Measurements from ENCODE around the gene PLIN3. TPM values are rescaled to one million over a fixed set of nuclear protein-coding genes. Genes with fewer than 3 reads are reported as not detected.

PLIN3 gene
- total and polyA plus RNA-seq, 2 of the 8 experiments (the other 6 are each of a cell fraction or from before 2014, with no cell fraction given) = 60.7 to 61.5 TPM

DNA sequence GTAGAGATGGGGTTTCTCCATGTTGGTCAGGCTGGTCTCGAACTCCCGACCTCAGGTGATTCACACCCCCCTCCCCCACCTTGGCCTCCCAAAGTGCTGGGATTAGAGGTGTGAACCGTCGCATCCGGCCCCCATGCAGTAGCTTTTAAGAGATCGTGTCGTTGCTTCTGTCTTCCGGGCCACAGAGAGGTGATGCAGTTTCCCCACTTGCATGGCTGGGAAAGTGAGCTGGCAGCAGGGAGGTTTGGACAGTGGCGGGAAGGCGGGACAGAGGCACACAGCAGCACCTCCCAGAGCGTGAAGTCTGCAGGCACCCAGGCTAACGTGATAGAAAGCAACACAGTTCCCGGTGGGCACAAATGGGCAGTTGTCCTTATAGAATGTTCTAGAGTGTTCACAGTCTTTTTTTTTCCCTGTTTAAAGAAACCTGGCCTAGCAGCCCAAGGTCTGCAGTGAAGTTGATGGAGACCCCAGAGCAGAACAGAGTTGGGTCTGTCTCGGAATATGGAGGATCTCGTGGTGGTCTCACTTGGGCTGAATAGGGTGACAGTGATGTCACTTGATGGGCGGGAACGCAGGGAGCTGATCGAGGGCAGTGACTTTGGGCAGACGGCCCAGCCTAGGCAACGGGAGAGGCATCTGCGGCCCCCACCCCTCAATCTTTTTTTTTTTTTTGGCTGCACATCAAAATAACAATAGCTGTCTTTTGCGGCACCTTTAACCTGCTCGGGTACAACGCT lies 46.7 kb upstream of the PLIN3 start:
- H3K18ac ChIP-seq (ENCODE audit: extremely low read depth, low read length) = no peak overlapping the region
- DNase-seq (ENCODE audit: low read depth in 1 of 2, low spot score in 2 of 2) = no peak
- H2BK12ac ChIP-seq (ENCODE audit: low read depth, low read length) = no peak overlapping the region
- peaks cover 5% of the 10 kb centered on the region; the same call in 1 of the 2 replicates for H3K79me1 ChIP-seq (ENCODE audit: low read depth, low read length)
- peaks cover 7 to 24% of the 10 kb centered on the region in 2 experiments for H4K20me1 ChIP-seq (replicated peaks in 1 of 2; ENCODE audit: control insufficient read depth in 1 of 2, insufficient read depth in 2 of 2, low read length in 2 of 2)
- peaks cover 4 to 68% of the 10 kb centered on the region in 2 experiments; a peak in 3 of 4 replicates for H3K79me2 ChIP-seq (ENCODE audit: control insufficient read depth in 1 of 2, insufficient read depth in 2 of 2, low read length in 2 of 2)
- H3K4me3 ChIP-seq (ENCODE audit: extremely low read depth in 1 of 4, insufficient read depth in 2 of 4, low read depth in 3 of 4, low read length in 4 of 4) = no peak overlapping the region
- H4K5ac ChIP-seq (ENCODE audit: insufficient read length, low read depth, low read length) = no peak overlapping the region
- H2AK5ac ChIP-seq (ENCODE audit: low read depth, low read length) = no peak overlapping the region
- no peak overlapping the region; the same call in 1 of the 2 replicates for H2BK5ac ChIP-seq (ENCODE audit: low read depth, low read length)
- H4K91ac ChIP-seq (replicated peaks; ENCODE audit: insufficient read length, low read length) = no peak overlapping the region
- ChIA-PET POLR2A (ENCODE audit: partially characterized antibody) (interaction anchor here (0.6 to 1.2 kb wide), 3 partner anchors 12 to 236 kb away, joined by 3 read pairs; partner anchors contain the start of gene PLIN3), CTCF (ENCODE audit: partially characterized antibody) (interaction anchor here (0.9 to 6.9 kb wide), 7 partner anchors 8 to 117 kb away, joined by 3 to 111 read pairs (median 4); no protein-coding TSS in a partner anchor)
- no peak overlapping the region; the same call in 1 of the 2 replicates for H3K27ac ChIP-seq (ENCODE audit: low read depth, low read length)
- H2AFZ ChIP-seq (ENCODE audit: low read length) = no peak overlapping the region
- peaks cover 0 to 8% (median 5%) of the 10 kb centered on the region in 4 experiments; a peak in 6 of 7 replicates for H3K4me1 ChIP-seq (replicated peaks in 1 of 4; ENCODE audit: control insufficient read depth in 3 of 4, insufficient read depth in 4 of 4, low read length in 3 of 4)
- no peak overlapping the region for H2BK20ac ChIP-seq (ENCODE audit: low read length)
- TF ChIP-seq, protein P1, sequence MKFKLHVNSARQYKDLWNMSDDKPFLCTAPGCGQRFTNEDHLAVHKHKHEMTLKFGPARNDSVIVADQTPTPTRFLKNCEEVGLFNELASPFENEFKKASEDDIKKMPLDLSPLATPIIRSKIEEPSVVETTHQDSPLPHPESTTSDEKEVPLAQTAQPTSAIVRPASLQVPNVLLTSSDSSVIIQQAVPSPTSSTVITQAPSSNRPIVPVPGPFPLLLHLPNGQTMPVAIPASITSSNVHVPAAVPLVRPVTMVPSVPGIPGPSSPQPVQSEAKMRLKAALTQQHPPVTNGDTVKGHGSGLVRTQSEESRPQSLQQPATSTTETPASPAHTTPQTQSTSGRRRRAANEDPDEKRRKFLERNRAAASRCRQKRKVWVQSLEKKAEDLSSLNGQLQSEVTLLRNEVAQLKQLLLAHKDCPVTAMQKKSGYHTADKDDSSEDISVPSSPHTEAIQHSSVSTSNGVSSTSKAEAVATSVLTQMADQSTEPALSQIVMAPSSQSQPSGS (IDR thresholded peaks at IDR 0.05; ENCODE audit: low read length) = no peak
- TF ChIP-seq HDAC2 (IDR thresholded peaks at IDR 0.05; ENCODE audit: borderline replicate concordance in 1 of 2, low read depth in 2 of 2, low read length in 2 of 2) (no peak), MAFK (IDR thresholded peaks at IDR 0.05; ENCODE audit: low read depth, low read length) (no peak), POLR2AphosphoS5 (IDR thresholded peaks at IDR 0.05; ENCODE audit: low read depth, low read length) (no peak), GTF2F1 (IDR thresholded peaks at IDR 0.05; ENCODE audit: borderline replicate concordance, low read depth, low read length) (no peak), SIRT6 (IDR thresholded peaks at IDR 0.05; ENCODE audit: low read length) (no peak), ASH2L (IDR thresholded peaks at IDR 0.05; ENCODE audit: low read length) (no peak), KDM1A (IDR thresholded peaks at IDR 0.05; ENCODE audit: borderline replicate concordance, low read length) (no peak), NRF1 (IDR thresholded peaks at IDR 0.05; ENCODE audit: low read depth, low read length) (no peak)
- H3K9ac ChIP-seq (replicated peaks in 1 of 4; ENCODE audit: extremely low read depth in 1 of 4, low read depth in 3 of 4, low read length in 3 of 4) = no peak overlapping the region
- H3K23ac ChIP-seq (ENCODE audit: insufficient read length) = no peak overlapping the region
- H3K4me2 ChIP-seq (ENCODE audit: insufficient read depth in 1 of 2, low read depth in 2 of 2, low read length in 2 of 2) = no peak overlapping the region
- peaks cover 4 to 28% (median 10%) of the 10 kb centered on the region in 4 experiments; a peak in 6 of 8 replicates for H3K36me3 ChIP-seq (ENCODE audit: control insufficient read depth in 2 of 4, insufficient read depth in 4 of 4, low read length in 3 of 4)
- no peak overlapping the region for H3K14ac ChIP-seq (ENCODE audit: insufficient read length)
- no peak overlapping the region for H2BK120ac ChIP-seq (replicated peaks; ENCODE audit: low read depth, low read length)
- 87% methylated on average over 20 of the region's 24 CpGs; no CpG with 5 or more reads in 1 of the 2 experiments for WGBS, 2 experiments (ENCODE audit: extremely low coverage in 1 of 2, insufficient coverage in 1 of 2, insufficient read length in 1 of 2, insufficient replicate concordance in 2 of 2, low coverage in 1 of 2, low lambda C conversion rate in 2 of 2, missing lambda C conversion rate in 1 of 2)
- H3K23me2 ChIP-seq (ENCODE audit: low read depth, low read length) = peaks cover 5% of the 10 kb centered on the region
- no peaks in the 10 kb centered on the region for H3K9me3 ChIP-seq (ENCODE audit: insufficient read depth in 2 of 2, low read depth in 1 of 2, low read length in 1 of 2)
- no peak overlapping the region for H3K4ac ChIP-seq (replicated peaks; ENCODE audit: insufficient read length, low read depth, low read length)
- no peak overlapping the region for H4K8ac ChIP-seq (ENCODE audit: extremely low read depth, insufficient read depth, low read length)
- H2BK15ac ChIP-seq (ENCODE audit: low read length) = no peak overlapping the region
- H3K27me3 ChIP-seq (replicated peaks in 1 of 4; ENCODE audit: control insufficient read depth in 3 of 4, extremely low read depth in 1 of 4, insufficient read depth in 3 of 4, low read length in 3 of 4) = no peaks in the 10 kb centered on the region; a peak in 1 of 7 replicates
- H3K56ac ChIP-seq (replicated peaks; ENCODE audit: insufficient read length, low read depth, low read length) = no peak overlapping the region
- FAIRE-seq = no peak
